GM12878 (cell line): ENCODE data around the gene GLT1D1. TPM values are rescaled to one million over a fixed set of nuclear protein-coding genes. Genes with fewer than 3 reads are reported as not detected.

Experiments
- ASH2L ChIP-seq: fragments of 300-600, 200-600 bp; sonication (generic); IDR thresholded peaks from 2 replicates; pipeline ENCODE4 v1.6.1; 2017; ENCODE audit warnings: low read depth, mild to moderate bottlenecking, borderline replicate concordance
- ATF3 ChIP-seq: IDR thresholded peaks from 2 replicates; pipeline ENCODE4 v1.6.1; 2011; ENCODE audit warnings: low read depth, mild to moderate bottlenecking, low read length, moderate library complexity, borderline replicate concordance; ENCODE audit errors: extremely low read depth
- BCL11A ChIP-seq: IDR thresholded peaks from 2 replicates; pipeline ENCODE4 v1.6.1; 2011; ENCODE audit warnings: low read depth, low read length
- ESRRA ChIP-seq: IDR thresholded peaks from 2 replicates; pipeline ENCODE4 v1.6.1; 2012; ENCODE audit warnings: mild to moderate bottlenecking, low read length, improper control_type of control experiment
- FOXK2 ChIP-seq: fragments of 450-650 bp; IDR thresholded peaks from 2 replicates; pipeline ENCODE4 v1.6.1; 2017; ENCODE audit warnings: mild to moderate bottlenecking, moderate library complexity
- IKZF1 ChIP-seq: fragments of 450-650 bp; conservative IDR thresholded peaks from 2 replicates; pipeline ENCODE4 v1.6.1; 2017; ENCODE audit warnings: antibody characterized with exemption, mild to moderate bottlenecking
- LARP7 ChIP-seq: fragments of 450-650 bp; IDR thresholded peaks from 2 replicates; pipeline ENCODE4 v1.6.1; 2017; ENCODE audit warnings: mild to moderate bottlenecking
- PAX5 ChIP-seq: IDR thresholded peaks from 2 replicates; pipeline ENCODE4 v1.6.1; 2011; ENCODE audit warnings: low read depth, low read length, borderline replicate concordance
- PML ChIP-seq: IDR thresholded peaks from 2 replicates; pipeline ENCODE4 v1.6.1; 2012; ENCODE audit warnings: low read length, inconsistent platforms
- SUZ12 ChIP-seq: fragments of 200-600 bp; sonication (generic); IDR thresholded peaks from one replicate; pipeline ENCODE4 v1.6.1; 2018; ENCODE audit warnings: antibody characterized with exemption, mild to moderate bottlenecking; ENCODE audit not compliant: unreplicated experiment
- polyA plus RNA-seq, 11 experiments: library from polyadenylated mRNA; depleted of rRNA in 4 of 11; unstranded in 6 of 11; stranded (reverse) in 5 of 11; fragments of >200 nt; fragmentation: Nextera tagmentation in 4 of 11; fragmentation: Illumina TruSeq in 1 of 11; extraction: Ambion mirVana in 4 of 11; extraction: Trizol in 1 of 11; gene quantifications; 1 replicate in 1 of 11; 2 replicates in 10 of 11; pipeline versions ENCODE4 v1.2.1 to v1.2.3, GENCODE V29; 2011 to 2016; ENCODE audit warnings: inconsistent platforms in 2 of 11, missing spikeins in 2 of 11, low read depth in 1 of 11
- total RNA-seq, 4 experiments: library from RNA; depleted of rRNA in 3 of 4; stranded (reverse); fragments of >200 nt in 3 of 4; fragmentation: Illumina TruSeq in 1 of 4; extraction: Trizol in 1 of 4; gene quantifications; 2 replicates each; pipeline versions ENCODE4 v1.2.1 to v1.2.3, GENCODE V29; 2013 to 2021
- TF ChIP-seq, protein P1 (sequence below): fragments of 450-650 bp; IDR thresholded peaks from 2 replicates; pipeline ENCODE4 v1.6.1; 2016; ENCODE audit warnings: mild to moderate bottlenecking
- TF ChIP-seq, protein P2 (sequence below): IDR thresholded peaks from 2 replicates; pipeline ENCODE4 v1.6.1; 2012; ENCODE audit warnings: low read depth, low read length, improper control_type of control experiment
- TF ChIP-seq, protein P3 (sequence below), 3 experiments: IDR thresholded peaks in 2 of 3; conservative IDR thresholded peaks in 1 of 3; 2 replicates each; pipeline ENCODE4 v1.5.1; 2011; ENCODE audit warnings: low read depth in 3 of 3, low read length in 3 of 3, mild to moderate bottlenecking in 3 of 3, control low read depth in 2 of 3, moderate library complexity in 2 of 3, inconsistent platforms in 1 of 3, mixed read lengths in 1 of 3; ENCODE audit not compliant: control insufficient read depth in 2 of 3, insufficient read depth in 1 of 3; ENCODE audit errors: extremely low read depth in 1 of 3
- TF ChIP-seq, protein P4 (sequence below): IDR thresholded peaks from 2 replicates; pipeline ENCODE4 v1.6.1; 2011; ENCODE audit warnings: low read depth, low read length, improper control_type of control experiment, borderline replicate concordance
- TF ChIP-seq, protein P5 (sequence below): fragments of 450-650 bp; IDR thresholded peaks from 2 replicates; pipeline ENCODE4 v1.6.1; 2017; ENCODE audit warnings: mild to moderate bottlenecking, moderate library complexity

Gene GLT1D1
- total and polyA plus RNA-seq, 10 of the 15 experiments (the other 5 are each of a cell fraction or from before 2014, with no cell fraction given) = 0.42 to 62.8 (median 3.0) TPM

DNA sequence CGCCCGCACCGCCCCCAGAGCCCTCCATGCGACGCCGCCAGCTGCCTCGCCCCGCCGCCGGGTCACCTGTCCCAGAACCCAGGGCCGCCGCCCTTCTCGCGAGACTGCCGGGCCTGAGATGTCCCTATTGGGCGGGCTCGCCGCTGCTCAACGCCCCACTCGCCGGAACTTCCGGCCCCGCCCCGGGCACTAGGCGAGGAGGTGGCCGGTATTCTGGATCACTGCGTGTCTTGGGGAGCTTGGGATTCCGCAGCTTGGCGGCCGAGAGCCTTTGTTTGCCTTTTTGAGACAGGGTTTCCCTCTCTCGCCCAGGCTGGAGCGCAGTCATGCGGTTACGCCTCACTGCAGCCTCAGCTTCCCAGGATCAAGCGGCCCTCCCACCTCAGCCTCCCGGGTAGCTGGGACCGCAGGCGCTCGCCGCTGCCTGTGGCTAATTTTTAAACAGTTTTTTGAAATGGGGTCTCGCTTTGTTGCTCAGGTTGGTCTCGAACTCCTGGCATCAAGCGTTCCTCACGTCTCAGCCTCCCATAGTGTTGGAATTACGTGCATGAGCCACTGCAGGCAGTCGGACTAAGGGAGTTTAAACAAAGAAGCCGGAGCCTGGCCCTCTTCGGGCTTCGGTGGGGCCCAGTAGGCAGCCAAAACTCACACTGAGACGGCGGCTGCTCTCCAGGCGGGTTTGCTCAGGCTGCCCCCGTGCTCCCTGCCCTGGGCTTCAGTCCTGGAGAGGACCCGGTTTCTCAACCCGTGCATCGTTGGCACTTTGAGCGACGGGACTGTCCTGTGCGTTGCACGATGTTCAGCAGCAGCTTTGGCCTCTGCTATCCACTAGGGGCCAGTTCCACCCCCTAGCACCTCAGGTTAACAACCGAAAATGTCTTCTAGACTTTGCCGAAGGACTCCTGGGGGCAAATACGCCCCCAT, 29.1 kb upstream of the GLT1D1 start, which contains the start of gene SLC15A4 (continued):
- TF ChIP-seq, protein P1, sequence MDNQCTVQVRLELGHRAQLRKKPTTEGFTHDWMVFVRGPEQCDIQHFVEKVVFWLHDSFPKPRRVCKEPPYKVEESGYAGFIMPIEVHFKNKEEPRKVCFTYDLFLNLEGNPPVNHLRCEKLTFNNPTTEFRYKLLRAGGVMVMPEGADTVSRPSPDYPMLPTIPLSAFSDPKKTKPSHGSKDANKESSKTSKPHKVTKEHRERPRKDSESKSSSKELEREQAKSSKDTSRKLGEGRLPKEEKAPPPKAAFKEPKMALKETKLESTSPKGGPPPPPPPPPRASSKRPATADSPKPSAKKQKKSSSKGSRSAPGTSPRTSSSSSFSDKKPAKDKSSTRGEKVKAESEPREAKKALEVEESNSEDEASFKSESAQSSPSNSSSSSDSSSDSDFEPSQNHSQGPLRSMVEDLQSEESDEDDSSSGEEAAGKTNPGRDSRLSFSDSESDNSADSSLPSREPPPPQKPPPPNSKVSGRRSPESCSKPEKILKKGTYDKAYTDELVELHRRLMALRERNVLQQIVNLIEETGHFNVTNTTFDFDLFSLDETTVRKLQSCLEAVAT = peak; percentile 86
- TF ChIP-seq LARP7 (peak; percentile 69), SUZ12 (no peak), FOXK2 (no peak), PML (peak; percentile 74), ASH2L (no peak), IKZF1 (peak; percentile 80), PAX5 (peak; percentile 81; the same call in 1 of the 2 replicates), ATF3 (no peak), ESRRA (no peak), BCL11A (0 out of 2 replicates have a peak, but pooled peaks have one; percentile 14)
- TF ChIP-seq, protein P2, sequence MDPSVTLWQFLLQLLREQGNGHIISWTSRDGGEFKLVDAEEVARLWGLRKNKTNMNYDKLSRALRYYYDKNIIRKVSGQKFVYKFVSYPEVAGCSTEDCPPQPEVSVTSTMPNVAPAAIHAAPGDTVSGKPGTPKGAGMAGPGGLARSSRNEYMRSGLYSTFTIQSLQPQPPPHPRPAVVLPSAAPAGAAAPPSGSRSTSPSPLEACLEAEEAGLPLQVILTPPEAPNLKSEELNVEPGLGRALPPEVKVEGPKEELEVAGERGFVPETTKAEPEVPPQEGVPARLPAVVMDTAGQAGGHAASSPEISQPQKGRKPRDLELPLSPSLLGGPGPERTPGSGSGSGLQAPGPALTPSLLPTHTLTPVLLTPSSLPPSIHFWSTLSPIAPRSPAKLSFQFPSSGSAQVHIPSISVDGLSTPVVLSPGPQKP = peak; percentile 86
- TF ChIP-seq, protein P3, sequence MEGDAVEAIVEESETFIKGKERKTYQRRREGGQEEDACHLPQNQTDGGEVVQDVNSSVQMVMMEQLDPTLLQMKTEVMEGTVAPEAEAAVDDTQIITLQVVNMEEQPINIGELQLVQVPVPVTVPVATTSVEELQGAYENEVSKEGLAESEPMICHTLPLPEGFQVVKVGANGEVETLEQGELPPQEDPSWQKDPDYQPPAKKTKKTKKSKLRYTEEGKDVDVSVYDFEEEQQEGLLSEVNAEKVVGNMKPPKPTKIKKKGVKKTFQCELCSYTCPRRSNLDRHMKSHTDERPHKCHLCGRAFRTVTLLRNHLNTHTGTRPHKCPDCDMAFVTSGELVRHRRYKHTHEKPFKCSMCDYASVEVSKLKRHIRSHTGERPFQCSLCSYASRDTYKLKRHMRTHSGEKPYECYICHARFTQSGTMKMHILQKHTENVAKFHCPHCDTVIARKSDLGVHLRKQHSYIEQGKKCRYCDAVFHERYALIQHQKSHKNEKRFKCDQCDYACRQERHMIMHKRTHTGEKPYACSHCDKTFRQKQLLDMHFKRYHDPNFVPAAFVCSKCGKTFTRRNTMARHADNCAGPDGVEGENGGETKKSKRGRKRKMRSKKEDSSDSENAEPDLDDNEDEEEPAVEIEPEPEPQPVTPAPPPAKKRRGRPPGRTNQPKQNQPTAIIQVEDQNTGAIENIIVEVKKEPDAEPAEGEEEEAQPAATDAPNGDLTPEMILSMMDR (IDR thresholded peaks at IDR 0.05 in 2 of 3, conservative IDR thresholded peaks at IDR 0.05 in 1 of 3; ENCODE audit: control insufficient read depth in 2 of 3, extremely low read depth in 1 of 3, insufficient read depth in 1 of 3, low read depth in 3 of 3, low read length in 3 of 3) = peak; percentile 27 to 55 (median 36); a peak in 4 of 6 replicates
- TF ChIP-seq, protein P4, sequence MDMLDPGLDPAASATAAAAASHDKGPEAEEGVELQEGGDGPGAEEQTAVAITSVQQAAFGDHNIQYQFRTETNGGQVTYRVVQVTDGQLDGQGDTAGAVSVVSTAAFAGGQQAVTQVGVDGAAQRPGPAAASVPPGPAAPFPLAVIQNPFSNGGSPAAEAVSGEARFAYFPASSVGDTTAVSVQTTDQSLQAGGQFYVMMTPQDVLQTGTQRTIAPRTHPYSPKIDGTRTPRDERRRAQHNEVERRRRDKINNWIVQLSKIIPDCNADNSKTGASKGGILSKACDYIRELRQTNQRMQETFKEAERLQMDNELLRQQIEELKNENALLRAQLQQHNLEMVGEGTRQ = peak; percentile 26
- TF ChIP-seq, protein P5, sequence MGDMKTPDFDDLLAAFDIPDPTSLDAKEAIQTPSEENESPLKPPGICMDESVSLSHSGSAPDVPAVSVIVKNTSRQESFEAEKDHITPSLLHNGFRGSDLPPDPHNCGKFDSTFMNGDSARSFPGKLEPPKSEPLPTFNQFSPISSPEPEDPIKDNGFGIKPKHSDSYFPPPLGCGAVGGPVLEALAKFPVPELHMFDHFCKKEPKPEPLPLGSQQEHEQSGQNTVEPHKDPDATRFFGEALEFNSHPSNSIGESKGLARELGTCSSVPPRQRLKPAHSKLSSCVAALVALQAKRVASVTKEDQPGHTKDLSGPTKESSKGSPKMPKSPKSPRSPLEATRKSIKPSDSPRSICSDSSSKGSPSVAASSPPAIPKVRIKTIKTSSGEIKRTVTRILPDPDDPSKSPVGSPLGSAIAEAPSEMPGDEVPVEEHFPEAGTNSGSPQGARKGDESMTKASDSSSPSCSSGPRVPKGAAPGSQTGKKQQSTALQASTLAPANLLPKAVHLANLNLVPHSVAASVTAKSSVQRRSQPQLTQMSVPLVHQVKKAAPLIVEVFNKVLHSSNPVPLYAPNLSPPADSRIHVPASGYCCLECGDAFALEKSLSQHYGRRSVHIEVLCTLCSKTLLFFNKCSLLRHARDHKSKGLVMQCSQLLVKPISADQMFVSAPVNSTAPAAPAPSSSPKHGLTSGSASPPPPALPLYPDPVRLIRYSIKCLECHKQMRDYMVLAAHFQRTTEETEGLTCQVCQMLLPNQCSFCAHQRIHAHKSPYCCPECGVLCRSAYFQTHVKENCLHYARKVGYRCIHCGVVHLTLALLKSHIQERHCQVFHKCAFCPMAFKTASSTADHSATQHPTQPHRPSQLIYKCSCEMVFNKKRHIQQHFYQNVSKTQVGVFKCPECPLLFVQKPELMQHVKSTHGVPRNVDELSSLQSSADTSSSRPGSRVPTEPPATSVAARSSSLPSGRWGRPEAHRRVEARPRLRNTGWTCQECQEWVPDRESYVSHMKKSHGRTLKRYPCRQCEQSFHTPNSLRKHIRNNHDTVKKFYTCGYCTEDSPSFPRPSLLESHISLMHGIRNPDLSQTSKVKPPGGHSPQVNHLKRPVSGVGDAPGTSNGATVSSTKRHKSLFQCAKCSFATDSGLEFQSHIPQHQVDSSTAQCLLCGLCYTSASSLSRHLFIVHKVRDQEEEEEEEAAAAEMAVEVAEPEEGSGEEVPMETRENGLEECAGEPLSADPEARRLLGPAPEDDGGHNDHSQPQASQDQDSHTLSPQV = no peak
